ENCODE measurements around the gene B3GLCT. TPM values are rescaled to one million over a fixed set of nuclear protein-coding genes. Genes with fewer than 3 reads are reported as not detected.

Gene B3GLCT
- total and polyA plus RNA-seq, 2 of the 13 experiments (the other 11 are each of a cell fraction or from before 2014, with no cell fraction given) = 2.0 to 7.1 TPM

- TF ChIP-seq ZNF318 (CRISPR knock-in tag; IDR thresholded peaks at IDR 0.05) (no peak), HHEX (CRISPR knock-in tag; IDR thresholded peaks at IDR 0.05) (no peak), ARID2 (CRISPR knock-in tag; IDR thresholded peaks at IDR 0.05; ENCODE audit: borderline replicate concordance) (no peak), TMF1 (CRISPR knock-in tag; IDR thresholded peaks at IDR 0.05; ENCODE audit: low read depth) (0 out of 2 replicates have a peak, but pooled peaks have one; percentile 25), EEA1 (CRISPR knock-in tag; IDR thresholded peaks at IDR 0.05; ENCODE audit: borderline replicate concordance) (no peak), MZF1 (CRISPR knock-in tag; IDR thresholded peaks at IDR 0.05; ENCODE audit: borderline replicate concordance) (no peak), RAD21 (CRISPR knock-in tag; IDR thresholded peaks at IDR 0.05) (peak; percentile 72), GPBP1L1 (CRISPR knock-in tag; IDR thresholded peaks at IDR 0.05) (no peak), ZNF205 (CRISPR knock-in tag; IDR thresholded peaks at IDR 0.05) (no peak), XRCC5 (optimal IDR thresholded peaks at IDR 0.05; ENCODE audit: low read length) (peak; percentile 49), MXD3 (CRISPR knock-in tag; IDR thresholded peaks at IDR 0.05) (peak; percentile 60; the same call in 1 of the 2 replicates), ATAD3A (CRISPR knock-in tag; IDR thresholded peaks at IDR 0.05) (no peak), TEAD2 (CRISPR knock-in tag; IDR thresholded peaks at IDR 0.05) (no peak), DMAP1 (CRISPR knock-in tag; IDR thresholded peaks at IDR 0.05) (peak; percentile 35; the same call in 1 of the 2 replicates), RXRB (CRISPR knock-in tag; IDR thresholded peaks at IDR 0.05; ENCODE audit: borderline replicate concordance) (no peak), NONO (IDR thresholded peaks at IDR 0.05) (no peak), NONO (CRISPR knock-in tag; conservative IDR thresholded peaks at IDR 0.05) (0 out of 2 replicates have a peak, but pooled peaks have one; percentile 38), ZIK1 (CRISPR knock-in tag; IDR thresholded peaks at IDR 0.05; ENCODE audit: borderline replicate concordance, low read depth) (no peak; the same call in 1 of the 2 replicates)
Observed at GRCh38 chr13:31199849-31200636, at the start of gene B3GLCT (continued).
